HUES48 (cell line): ENCODE measurements around the gene ACTL10.
A peak's percentile ranks its signal among the peaks of the same experiment; 100 is the strongest.

Source experiments
- H3K27ac ChIP-seq: one replicate; pipeline ENCODE4 v1.7.0; 2013; ENCODE audit warnings: low read depth, low read length, inconsistent platforms
- H3K27me3 ChIP-seq: 2 replicates; pipeline ENCODE4 v1.6.1; 2013; ENCODE audit warnings: mild to moderate bottlenecking, low read length; ENCODE audit not compliant: control insufficient read depth, insufficient read depth
- H3K36me3 ChIP-seq: 2 replicates; pipeline ENCODE4 v1.6.1; 2013; ENCODE audit warnings: low read length; ENCODE audit not compliant: control insufficient read depth, insufficient read depth
- H3K4me1 ChIP-seq: 2 replicates; pipeline ENCODE4 v1.6.1; 2013; ENCODE audit warnings: mild to moderate bottlenecking, low read length; ENCODE audit not compliant: control insufficient read depth, insufficient read depth
- H3K4me3 ChIP-seq: 2 replicates; pipeline ENCODE4 v1.5.1; 2013; ENCODE audit warnings: mild to moderate bottlenecking, low read depth, low read length
- H3K9ac ChIP-seq: 2 replicates; pipeline ENCODE4 v1.6.1; 2013; ENCODE audit warnings: mild to moderate bottlenecking, low read depth, low read length, moderate library complexity
- H3K9me3 ChIP-seq: 2 replicates; pipeline ENCODE4 v1.6.1; 2013; ENCODE audit warnings: low read length; ENCODE audit not compliant: control insufficient read depth, insufficient read depth

ACTL10 gene

DNA sequence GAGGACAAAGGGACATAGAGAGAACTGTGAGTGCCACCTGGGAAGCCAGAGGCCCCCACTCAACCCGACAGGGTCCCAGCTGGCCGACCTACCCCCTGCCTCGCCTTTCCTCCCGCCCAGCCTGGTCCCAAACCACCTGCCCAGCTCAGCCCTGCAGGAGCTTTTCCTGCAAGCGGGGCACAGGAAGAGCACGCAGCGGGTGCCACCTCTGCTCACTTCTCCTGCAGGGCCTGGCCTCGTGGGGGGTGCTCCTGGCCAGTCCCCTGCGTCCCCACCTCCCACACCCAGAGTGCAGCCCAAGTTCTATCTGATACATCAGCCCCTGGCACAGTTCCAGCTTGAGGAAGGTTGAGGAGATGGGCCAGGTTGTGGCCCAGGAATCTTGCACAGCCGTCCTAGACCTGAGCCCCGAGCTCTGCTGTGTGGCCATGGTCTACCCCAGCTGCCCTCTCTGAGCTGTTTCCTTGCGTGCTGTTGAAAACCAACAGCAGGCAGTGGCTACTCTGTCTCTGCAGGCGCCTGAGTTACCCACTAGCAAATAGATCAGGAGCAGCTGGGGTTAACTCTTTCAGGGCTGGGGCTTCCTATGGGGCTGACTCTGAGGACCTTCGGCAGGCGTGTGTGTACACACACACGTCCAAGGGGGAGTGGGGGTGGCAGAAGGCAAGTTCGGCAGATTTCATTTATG, 5.8 kb downstream of the ACTL10 start:
- Histone ChIP-seq H3K27ac (no peak overlapping the region), H3K4me1 (peaks cover 19% of the 10 kb centered on the region), H3K9me3 (no peaks in the 10 kb centered on the region), H3K36me3 (peaks cover 53% of the 10 kb centered on the region), H3K4me3 (peak overlapping the region; percentile 31; the same call in 1 of the 2 replicates), H3K27me3 (peaks cover 3% of the 10 kb centered on the region), H3K9ac (no peak overlapping the region)

DNA sequence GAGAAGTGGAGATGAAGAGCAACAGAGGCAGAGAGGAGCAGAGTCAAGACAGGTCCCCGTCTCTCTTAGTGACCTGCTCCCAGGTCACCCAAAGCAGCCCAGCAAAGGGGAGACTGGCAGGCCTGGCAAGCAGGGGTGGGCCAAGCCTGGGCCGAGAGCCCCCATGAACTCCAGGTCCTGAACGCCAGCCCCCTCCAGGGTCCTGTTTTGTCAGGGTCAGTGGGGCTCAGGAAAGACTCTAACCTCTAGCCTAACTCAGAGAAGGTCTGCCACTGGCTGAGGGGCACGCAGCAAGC, 6.3 kb downstream of the ACTL10 start:
- Histone ChIP-seq H3K4me1 (peaks cover 19% of the 10 kb centered on the region), H3K27me3 (no peaks in the 10 kb centered on the region), H3K9ac (0 out of 2 replicates have a peak overlapping the region, but pooled peaks have one; percentile 54), H3K9me3 (no peaks in the 10 kb centered on the region), H3K36me3 (peaks cover 57% of the 10 kb centered on the region), H3K4me3 (peak overlapping the region; percentile 89), H3K27ac (no peak overlapping the region)

DNA sequence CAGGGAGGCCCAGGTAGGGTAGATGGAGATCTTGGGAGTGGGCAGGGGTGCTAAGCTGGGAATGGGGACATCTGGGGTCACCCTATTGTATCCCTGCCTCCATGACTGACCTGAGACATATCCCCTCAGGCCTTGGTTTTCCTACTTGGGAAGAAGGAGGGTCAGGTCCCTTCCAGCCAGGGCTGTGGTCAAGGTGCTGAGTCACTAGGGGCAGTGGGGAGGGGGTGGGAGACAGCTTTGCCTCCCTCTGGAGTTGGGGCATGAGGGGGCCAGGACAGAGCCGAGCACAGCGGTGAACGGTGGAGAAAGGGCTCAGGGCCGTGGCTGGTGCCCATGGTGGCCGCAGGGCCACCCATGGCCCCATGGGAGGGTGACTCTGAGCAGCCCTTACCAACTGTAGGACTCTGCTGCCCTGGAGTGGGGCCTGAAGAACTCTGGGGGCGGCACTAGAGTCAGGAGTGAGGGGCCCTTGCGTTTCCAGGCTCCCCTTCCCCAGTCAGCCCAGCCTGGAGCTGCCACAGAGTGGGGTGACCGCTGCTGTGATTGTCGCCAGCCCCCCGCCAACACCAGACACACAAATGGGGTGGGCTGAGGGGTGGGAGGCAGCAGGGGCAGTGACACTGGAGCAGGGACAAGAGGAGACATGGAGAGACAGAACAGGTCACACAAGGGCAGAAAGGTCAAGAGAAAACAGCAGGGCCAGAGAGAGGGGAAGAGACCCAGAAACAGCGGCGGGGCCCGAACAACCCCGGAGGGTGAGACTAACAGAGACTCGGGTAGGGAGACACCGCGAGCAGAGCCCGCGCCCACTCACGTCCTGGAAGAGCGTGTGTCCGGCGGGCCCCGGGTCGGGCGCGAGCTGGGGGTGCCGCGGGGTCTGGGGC, 6.9 kb downstream of the ACTL10 start:
- Histone ChIP-seq H3K27me3 (no peaks in the 10 kb centered on the region), H3K4me3 (peak overlapping the region; percentile 89), H3K9me3 (no peaks in the 10 kb centered on the region), H3K9ac (peak overlapping the region; percentile 54), H3K27ac (peak overlapping the region; percentile 40), H3K4me1 (peaks cover 19% of the 10 kb centered on the region), H3K36me3 (peaks cover 59% of the 10 kb centered on the region)

DNA sequence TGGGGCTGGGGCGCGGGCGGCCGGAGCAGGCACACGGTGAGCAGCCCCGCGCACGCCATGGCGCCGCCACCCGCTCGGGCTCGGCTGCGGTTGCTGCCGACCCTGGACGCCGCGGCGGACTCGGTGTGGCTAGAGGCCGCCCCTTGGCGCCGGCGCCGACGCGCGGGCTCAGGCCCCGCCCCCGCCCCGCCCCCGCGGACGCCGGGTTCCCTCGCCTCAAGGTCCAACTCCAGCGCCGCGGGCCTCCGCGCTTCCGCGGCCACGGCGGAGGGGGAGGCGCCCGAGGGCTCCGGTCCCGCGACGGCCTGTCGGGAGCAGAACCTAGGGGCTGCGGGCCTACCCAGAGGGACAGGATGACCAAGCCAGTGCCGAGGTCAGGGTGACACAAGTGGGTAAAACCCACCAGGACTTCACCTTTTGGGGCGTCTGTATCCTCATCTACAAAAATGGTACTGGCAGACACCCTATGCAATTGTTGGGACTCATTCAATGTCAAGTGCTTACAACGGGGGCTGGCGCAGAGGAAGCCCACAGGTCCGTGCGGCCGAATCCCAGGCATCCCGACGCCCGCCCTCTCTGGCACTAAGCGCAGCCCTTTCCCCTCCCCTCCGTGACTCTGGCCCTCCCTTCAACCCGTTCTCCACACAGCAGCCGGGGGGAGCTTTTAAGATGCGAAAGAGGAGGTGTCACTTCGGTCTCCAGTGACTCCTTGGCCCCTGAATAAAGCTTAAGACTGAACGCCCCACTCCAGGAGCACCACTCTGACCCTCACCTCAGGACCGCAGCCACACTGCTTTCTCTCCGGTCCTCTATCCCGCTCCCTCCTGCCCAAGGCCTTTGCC, 7.8 kb downstream of the ACTL10 start, which contains the start of gene NECAB3:
Gene NECAB3, minus strand, starts transcription at position 135 of the 842 bp plus-strand sequence. Its CDS starts 76 bp downstream, at position 59.
- H3K9ac ChIP-seq, result peak within 1 kb of the TSS; percentile 54
- H3K27ac ChIP-seq, result peak within 1 kb of the TSS; percentile 78
- H3K36me3 ChIP-seq, result peaks cover 59% of the 10 kb centered on the region
- no peaks in the 10 kb centered on the region for H3K9me3 ChIP-seq
- H3K4me1 ChIP-seq, result peaks cover 19% of the 10 kb centered on the region
- peak within 1 kb of the TSS; percentile 89 for H3K4me3 ChIP-seq
- no peaks in the 10 kb centered on the region for H3K27me3 ChIP-seq

DNA sequence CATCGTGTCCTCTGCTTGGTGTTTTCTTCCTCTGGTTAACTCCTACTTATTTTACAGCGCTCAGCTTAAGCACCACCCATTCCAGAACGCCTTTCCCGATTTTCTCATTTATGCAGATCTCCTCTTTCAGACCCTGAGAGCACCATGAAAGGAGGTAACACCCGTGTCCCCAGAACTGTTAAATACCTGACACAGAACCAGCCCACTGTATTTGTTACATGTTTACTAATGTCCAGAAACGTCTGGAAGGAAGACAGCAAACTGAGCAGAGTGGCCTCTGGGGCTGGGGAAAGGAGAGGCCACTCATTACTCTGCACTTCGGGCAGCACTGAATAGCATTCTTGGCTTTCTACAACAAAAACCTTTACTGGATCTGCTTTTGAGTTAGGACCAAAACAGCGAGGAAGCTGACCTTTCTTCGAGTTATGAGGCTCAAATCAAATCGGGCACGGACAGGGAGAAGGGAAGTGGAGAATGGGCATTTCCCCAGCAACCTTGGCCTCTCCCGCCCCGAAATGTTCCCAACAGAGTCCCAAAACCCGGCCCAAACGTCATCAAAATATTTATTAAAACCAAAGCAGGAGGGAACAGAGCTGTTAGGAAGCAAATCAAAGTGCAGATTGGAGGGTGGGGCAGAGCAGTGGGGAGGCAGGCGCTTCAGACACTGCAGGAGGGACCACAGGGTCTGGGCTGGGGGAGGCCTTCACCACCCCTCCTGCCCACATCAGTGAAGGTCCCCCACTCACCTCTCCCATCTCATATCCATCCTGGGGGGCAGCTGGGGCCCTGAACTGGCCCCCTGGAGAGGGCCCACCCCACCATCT, 8.6 kb downstream of the ACTL10 start:
- Histone ChIP-seq H3K4me1 (peaks cover 19% of the 10 kb centered on the region), H3K36me3 (peaks cover 61% of the 10 kb centered on the region), H3K4me3 (peak overlapping the region; percentile 89), H3K9me3 (no peaks in the 10 kb centered on the region), H3K27me3 (no peaks in the 10 kb centered on the region), H3K9ac (no peak overlapping the region), H3K27ac (peak overlapping the region; percentile 78)

DNA sequence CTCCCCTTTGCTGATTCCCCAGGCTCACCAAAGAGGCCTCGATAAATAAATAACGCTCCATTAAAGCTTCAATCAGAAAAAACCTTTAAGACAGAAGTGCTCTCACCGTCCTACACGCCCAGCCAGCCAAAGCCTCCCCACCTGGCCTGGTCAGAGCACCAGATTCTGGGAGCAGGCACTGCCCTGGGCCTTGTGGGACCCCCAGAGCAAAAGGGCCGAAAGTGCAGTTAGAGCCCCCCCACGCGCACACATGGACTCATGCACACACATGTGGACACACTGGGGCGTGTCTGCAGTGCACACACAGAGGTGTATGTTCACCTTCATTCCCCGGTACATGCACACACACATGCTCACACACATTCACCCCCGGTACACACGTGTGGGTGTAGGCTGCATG, 9.4 kb downstream of the ACTL10 start:
- Histone ChIP-seq H3K36me3 (peaks cover 57% of the 10 kb centered on the region), H3K9ac (no peak overlapping the region), H3K4me3 (no peak overlapping the region), H3K27me3 (no peaks in the 10 kb centered on the region), H3K4me1 (peaks cover 19% of the 10 kb centered on the region), H3K27ac (no peak overlapping the region), H3K9me3 (no peaks in the 10 kb centered on the region)

DNA sequence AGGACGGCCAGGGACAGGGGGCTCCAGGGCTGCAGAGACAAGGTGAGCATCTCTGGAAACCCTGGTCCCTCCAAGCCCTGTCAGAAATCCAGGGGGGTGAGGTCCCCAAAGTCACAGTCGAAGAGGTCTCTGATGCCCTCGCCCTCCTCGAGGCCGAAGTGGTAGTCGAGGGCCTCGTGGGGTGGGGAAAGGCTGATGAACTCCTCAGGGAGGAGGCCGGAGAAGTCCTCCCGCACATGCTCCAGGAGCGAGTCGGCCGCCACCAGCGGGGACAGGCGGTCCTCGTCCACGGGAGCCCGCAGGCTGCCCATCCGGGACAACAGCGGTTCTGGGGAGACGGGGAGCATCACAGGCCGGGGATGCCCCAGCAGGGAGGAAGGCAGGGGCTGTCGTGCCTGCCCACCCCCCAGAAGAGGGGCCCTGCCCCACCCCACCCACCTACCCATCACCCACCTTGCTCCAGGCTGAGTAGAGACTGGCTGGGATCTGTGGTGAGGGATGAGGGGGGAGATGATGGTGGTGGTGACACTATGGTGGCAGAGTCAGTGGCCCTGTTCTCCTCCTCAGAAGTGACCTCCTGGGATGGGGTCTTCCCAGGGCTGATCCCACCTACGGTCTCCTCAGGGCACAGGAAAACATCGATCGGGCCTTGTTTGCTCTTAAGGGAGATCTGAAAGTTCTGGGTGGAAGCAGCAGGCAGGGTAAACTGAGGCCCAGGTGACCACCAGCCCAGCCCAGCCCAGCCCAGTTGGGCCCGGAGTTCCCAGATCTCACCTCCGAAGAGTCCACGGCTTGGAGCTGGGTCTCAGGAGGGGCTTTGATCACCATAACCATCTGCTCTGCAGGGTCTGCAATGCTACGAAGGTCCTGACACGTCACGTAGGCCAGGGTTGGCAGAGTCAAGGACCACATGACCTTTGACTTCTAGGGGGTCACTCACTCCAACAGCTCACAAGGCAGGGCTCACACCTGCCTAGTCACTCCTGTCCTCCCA, 10.2 kb downstream of the ACTL10 start:
- peaks cover 19% of the 10 kb centered on the region for H3K4me1 ChIP-seq
- H3K4me3 ChIP-seq, result no peak overlapping the region
- H3K36me3 ChIP-seq, result peaks cover 49% of the 10 kb centered on the region
- no peaks in the 10 kb centered on the region for H3K27me3 ChIP-seq
- H3K9ac ChIP-seq, result no peak overlapping the region
- H3K27ac ChIP-seq, result no peak overlapping the region
- H3K9me3 ChIP-seq, result no peaks in the 10 kb centered on the region

DNA sequence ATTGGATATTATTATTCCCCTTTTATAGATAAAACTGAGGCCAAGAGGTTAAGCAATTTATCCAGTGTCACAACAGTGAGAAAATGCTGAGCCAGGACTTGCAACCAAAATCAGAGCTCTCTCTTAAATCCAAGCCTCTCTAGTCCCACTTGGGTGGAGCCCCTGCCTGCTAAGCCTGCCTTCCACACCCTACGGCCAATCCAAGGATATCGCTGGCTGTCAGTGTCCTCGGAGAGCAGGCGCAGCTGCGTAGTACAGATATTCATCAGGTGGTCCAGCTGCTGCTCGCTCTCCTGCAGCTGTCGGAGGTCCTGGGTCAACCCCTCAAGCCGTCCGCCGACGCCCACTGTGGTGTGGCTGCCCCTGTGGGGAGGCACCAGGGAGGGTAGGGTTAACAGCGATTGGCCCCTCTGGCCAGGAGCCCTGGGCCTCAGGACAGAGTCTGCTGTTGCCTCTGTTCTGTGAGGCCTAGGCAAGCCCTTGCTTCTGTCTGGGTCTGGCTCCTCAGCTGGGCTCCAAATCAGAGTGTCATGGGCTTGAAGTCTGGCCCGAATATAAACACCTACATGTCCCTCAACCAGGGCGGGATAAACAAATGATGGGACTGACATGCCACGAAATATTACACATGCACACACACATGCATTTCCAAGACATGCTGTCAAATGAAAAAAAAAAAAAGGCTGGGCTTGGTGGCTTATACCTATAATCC, 11.4 kb downstream of the ACTL10 start:
- Histone ChIP-seq H3K9ac (no peak overlapping the region), H3K27ac (no peak overlapping the region), H3K9me3 (no peaks in the 10 kb centered on the region), H3K4me1 (peaks cover 16% of the 10 kb centered on the region), H3K27me3 (no peaks in the 10 kb centered on the region), H3K36me3 (peaks cover 49% of the 10 kb centered on the region), H3K4me3 (no peak overlapping the region)

DNA sequence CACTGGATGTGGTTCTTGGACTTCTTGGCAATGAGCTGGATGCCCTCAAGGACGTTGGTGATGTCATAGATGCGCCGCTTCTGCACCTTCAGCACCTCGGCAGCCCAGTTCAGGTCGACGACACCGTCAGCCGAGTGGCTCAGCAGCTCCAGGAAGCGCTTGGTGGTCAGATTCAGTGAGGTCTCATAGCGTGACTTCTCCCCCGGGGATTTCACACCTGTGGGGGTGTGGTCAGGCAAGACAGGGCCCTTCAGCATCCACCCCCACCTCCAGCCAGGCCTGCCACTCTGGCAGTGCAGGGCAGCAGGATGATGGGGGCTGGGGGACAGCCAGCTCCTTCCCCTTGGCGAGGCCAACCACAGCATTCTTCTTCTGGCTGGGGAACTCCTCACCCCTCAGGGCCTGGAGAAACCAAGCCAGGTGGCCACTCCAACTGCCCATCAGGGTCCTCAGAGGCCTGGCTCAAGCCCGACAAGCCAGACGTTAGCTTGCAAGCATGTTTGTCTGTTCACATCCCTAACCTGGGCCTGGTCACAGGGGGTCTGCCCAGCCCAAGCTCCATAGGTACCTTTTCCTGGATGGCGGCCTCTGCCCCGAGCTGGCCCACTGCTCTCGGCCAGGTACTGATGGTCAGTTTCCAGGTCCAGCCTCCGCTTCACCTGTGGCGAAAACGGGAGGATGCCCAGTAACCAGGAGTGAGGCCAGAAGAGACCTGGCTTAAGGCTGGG, 13.2 kb downstream of the ACTL10 start:
- Histone ChIP-seq H3K36me3 (peaks cover 49% of the 10 kb centered on the region), H3K9me3 (no peaks in the 10 kb centered on the region), H3K27me3 (no peaks in the 10 kb centered on the region), H3K4me3 (no peak overlapping the region), H3K9ac (no peak overlapping the region), H3K4me1 (peaks cover 18% of the 10 kb centered on the region), H3K27ac (no peak overlapping the region)
